Heart left ventricle (tissue), 16 donors: Measurements from ENCODE around the gene ETF1. TPM values are rescaled to one million over a fixed set of nuclear protein-coding genes. Genes with fewer than 3 reads are reported as not detected.
A peak's percentile ranks its signal among the peaks of the same experiment; 100 is the strongest.

Experiments used
- ATAC-seq, 4 donors: fragments of 200-7000 bp; cut with Tn5 transposase; one replicate each; pipeline ENCODE4 v1.9.1; 2020 to 2022; ENCODE audit warnings: moderate library complexity in 4 of 4, mild to moderate bottlenecking in 3 of 4, moderate number of reproducible peaks in 1 of 4
- DNase-seq, 5 donors: peaks; one replicate each; pipeline ENCODE4 v3.0.0-alpha.2; 2020
- H3K27ac ChIP-seq, 12 donors: fragments of 200-600 bp; sonication (generic) in 4 of 12; one replicate each; pipeline versions ENCODE4 v1.5.0 to v1.8.0; 2016 to 2022; ENCODE audit warnings: mild to moderate bottlenecking in 2 of 12
- H3K27me3 ChIP-seq, 9 donors: fragments of 200-600 bp; sonication (generic) in 2 of 9; one replicate each; pipeline versions ENCODE4 v1.5.1 to v1.8.0; 2016 to 2022; ENCODE audit warnings: mild to moderate bottlenecking in 3 of 9
- H3K36me3 ChIP-seq, 9 donors: fragments of 200-600 bp; sonication (generic) in 2 of 9; one replicate each; pipeline versions ENCODE4 v1.5.0 to v1.8.0; 2018 to 2022; ENCODE audit warnings: mild to moderate bottlenecking in 2 of 9
- H3K4me1 ChIP-seq, 12 donors: fragments of 200-600 bp; sonication (generic) in 4 of 12; one replicate each; pipeline versions ENCODE4 v1.5.0 to v1.8.0; 2016 to 2022; ENCODE audit warnings: mild to moderate bottlenecking in 3 of 12
- H3K4me3 ChIP-seq, 12 donors: fragments of 200-600 bp; sonication (generic) in 4 of 12; one replicate each; pipeline versions ENCODE4 v1.5.0 to v1.8.0; 2017 to 2022; ENCODE audit warnings: mild to moderate bottlenecking in 9 of 12, moderate library complexity in 4 of 12
- H3K9me3 ChIP-seq, 12 donors: fragments of 200-600 bp; sonication (generic) in 4 of 12; one replicate each; pipeline versions ENCODE4 v1.5.0 to v1.8.0; 2016 to 2022; ENCODE audit warnings: mild to moderate bottlenecking in 1 of 12
- POLR2A ChIP-seq, 2 donors: fragments of 450-650 bp; IDR thresholded peaks; one replicate each; pipeline ENCODE4 v1.6.1; 2017; ENCODE audit warnings: antibody characterized with exemption in 2 of 2, mild to moderate bottlenecking in 2 of 2, moderate library complexity in 2 of 2
- WGBS, 4 donors: extraction: QIAGEN DNeasy Blood & Tissue Kit in 2 of 4; methylation state at CpG; one replicate each; pipeline versions ENCODE4 v1.1.5 to v1.1.7; 2013 to 2018; 5-methylcytosine and 5-hydroxymethylcytosine counted together
- intact Hi-C, 10 donors: fragments of 100-400 bp; cut with DNase I; formaldehyde crosslinking; loops; one replicate each; pipeline versions ENCODE4 v1.11.1 to v1.14.2; 2022
- polyA plus RNA-seq, 2 donors: library from polyadenylated mRNA; stranded (reverse); fragments of 200-250 nt; gene quantifications; one replicate each; pipeline ENCODE4 v1.2.3, GENCODE V29; 2013
- total RNA-seq, 9 donors: library from RNA; depleted of rRNA in 2 of 9; stranded (reverse); fragments of >200 nt in 2 of 9; fragmentation: NEBNext Ultra II Directional in 3 of 9; extraction: Animal tissue kit (Norgen Biotek cat#: 25700) in 3 of 9; gene quantifications; one replicate each; pipeline versions ENCODE4 v1.1.0 to v1.2.4, GENCODE V29; 2016 to 2023
- TF ChIP-seq, protein P1 (sequence below), 12 donors: fragments of 200-600 bp; sonication (generic) in 4 of 12; IDR thresholded peaks; one replicate each; pipeline versions ENCODE4 v1.5.0 to v1.8.0; 2018 to 2022; ENCODE audit warnings: antibody characterized with exemption in 12 of 12, mild to moderate bottlenecking in 5 of 12
- donor health status: ischemic (EF 13 %, LVEDD 7.1; RV severe dilation, severe dysfunction).
- donor health status: healthy with polysubstance abuse.
- donor health status: DM: no; HTN: yes; CAD: no.
- donor health status: DM: no; HTN: no; CAD: no.
- donor health status: ischemic (EF 25% LVEDD 6.9; RV normal size, moderate dysfunction).
- donor health status: ischemic (EF 25% LVEDD 5.7; RV mildly dilated, moderate dysfunction).
- donor health status: healthy.
- donor health status: DM: yes; HTN: yes; CAD: no.
- donor health status: ischemic (EF 35%, LVEDD 5.7; RV mildly dilated, moderate dysfunction).
- donor health status: nonischemic (EF 11% LVEDD 7.7; RV severe dilation, severe dysfunction).
- donor health status: DM: yes; HTN: yes; CAD: no.
- donor health status: PGD.
- donor health status: ischemic (EF 29% LVEDD 5.4; RV normal size, mild dysfunction).
- donor health status: nonischemic (EF 23%, LVEDD 6.1; RV moderate dilation, normal function).

The ETF1 gene
- total and polyA plus RNA-seq, 11 donors: 19.0 to 116 (median 81.8) TPM

DNA sequence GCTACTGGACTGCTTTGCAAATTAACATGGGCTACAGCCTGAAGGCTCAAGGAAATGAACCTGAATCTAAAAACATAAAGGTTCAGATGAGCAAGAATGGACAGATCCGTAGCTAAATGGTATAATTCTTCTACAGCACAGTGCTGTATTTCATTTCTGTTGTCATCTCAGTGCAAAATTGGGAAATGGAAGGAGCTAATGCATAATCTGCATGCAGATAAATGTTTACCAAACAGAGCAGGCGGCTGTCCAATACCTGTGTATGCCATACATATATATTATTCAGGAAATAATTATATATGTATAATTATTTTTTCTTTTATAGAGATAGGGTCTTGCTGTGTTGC lies 36.5 kb upstream of the ETF1 start:
- DNase-seq (no peak), ATAC-seq (no peak)
- Histone ChIP-seq H3K27ac (peak overlapping the region in 2 of 12 donors; percentile 27 to 59), H3K4me3 (no peak overlapping the region), H3K27me3 (no peaks in the 10 kb centered on the region), H3K36me3 (no peaks in the 10 kb centered on the region), H3K4me1 (peaks cover 0 to 13% (median 2%) of the 10 kb centered on the region in 12 donors), H3K9me3 (no peaks in the 10 kb centered on the region)
- intact Hi-C loops: loop anchor here in 6 of 10 donors (2.0 to 10.0 kb wide), 4 partner anchors 173 to 685 kb away; partner anchors contain the start of gene CTNNA1 (in 2 of the 6)
- WGBS, 4 donors: 49 to 58% (median 53%) methylated on average over 2 of the region's 2 CpGs
- TF ChIP-seq POLR2A (IDR thresholded peaks at IDR 0.05): no peak

DNA sequence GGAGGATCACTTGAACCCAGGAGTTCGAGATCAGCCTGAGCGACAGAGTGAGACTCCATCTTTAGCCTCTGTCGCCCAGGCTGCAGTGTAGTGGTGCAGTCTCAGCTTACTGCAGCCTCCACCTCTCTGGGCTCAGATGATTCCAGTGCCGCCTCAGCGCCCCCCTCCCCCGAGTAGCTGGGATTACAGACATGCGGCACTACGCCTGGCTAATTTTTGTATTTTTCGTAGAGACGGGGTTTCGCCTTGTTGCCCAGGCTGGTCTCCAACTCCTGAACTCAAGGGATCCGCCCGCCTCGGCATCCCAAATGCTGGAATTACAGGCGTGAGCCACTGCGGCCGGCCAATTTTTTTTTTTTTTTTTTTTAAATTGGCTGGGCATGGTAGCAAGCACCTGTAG lies 34.4 kb upstream of the ETF1 start:
- H3K4me1 ChIP-seq: peaks cover 0 to 31% (median 11%) of the 10 kb centered on the region in 12 donors

GRCh38 chr5:138575194-138576015 lies 32.4 kb upstream of the ETF1 start, which contains the start of gene HSPA9:
Gene HSPA9, minus strand, starts transcription at chr5:138575401. Its CDS starts 83 bp downstream, at chr5:138575318.
- peaks cover 0 to 35% (median 11%) of the 10 kb centered on the region in 12 donors for H3K4me1 ChIP-seq
- peak within 1 kb of the TSS; percentile 98 to 100 (median 99) for H3K27ac ChIP-seq
- peak within 1 kb of the TSS; percentile 68 to 98 (median 89) for H3K4me3 ChIP-seq
- H3K36me3 ChIP-seq: peaks cover 0 to 37% (median 33%) of the 10 kb centered on the region in 9 donors
- 0 to 1% (median 1%) methylated on average over 45 to 73 of the region's 73 CpGs for WGBS, 4 donors
- peak; percentile 98 to 99 (median 98) for DNase-seq
- H3K9me3 ChIP-seq: no peaks in the 10 kb centered on the region
- peak; percentile 95 to 98 (median 96) for ATAC-seq
- intact Hi-C loops: loop anchor here in 6 of 10 donors (1.0 to 10.0 kb wide), 4 partner anchors 32 to 689 kb away; partner anchors contain the start of genes CTNNA1 (in 2 of the 6) and ETF1 (in 2 of the 6)
- no peaks in the 10 kb centered on the region for H3K27me3 ChIP-seq
- TF ChIP-seq, protein P1, sequence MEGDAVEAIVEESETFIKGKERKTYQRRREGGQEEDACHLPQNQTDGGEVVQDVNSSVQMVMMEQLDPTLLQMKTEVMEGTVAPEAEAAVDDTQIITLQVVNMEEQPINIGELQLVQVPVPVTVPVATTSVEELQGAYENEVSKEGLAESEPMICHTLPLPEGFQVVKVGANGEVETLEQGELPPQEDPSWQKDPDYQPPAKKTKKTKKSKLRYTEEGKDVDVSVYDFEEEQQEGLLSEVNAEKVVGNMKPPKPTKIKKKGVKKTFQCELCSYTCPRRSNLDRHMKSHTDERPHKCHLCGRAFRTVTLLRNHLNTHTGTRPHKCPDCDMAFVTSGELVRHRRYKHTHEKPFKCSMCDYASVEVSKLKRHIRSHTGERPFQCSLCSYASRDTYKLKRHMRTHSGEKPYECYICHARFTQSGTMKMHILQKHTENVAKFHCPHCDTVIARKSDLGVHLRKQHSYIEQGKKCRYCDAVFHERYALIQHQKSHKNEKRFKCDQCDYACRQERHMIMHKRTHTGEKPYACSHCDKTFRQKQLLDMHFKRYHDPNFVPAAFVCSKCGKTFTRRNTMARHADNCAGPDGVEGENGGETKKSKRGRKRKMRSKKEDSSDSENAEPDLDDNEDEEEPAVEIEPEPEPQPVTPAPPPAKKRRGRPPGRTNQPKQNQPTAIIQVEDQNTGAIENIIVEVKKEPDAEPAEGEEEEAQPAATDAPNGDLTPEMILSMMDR (IDR thresholded peaks at IDR 0.05): no peak
- TF ChIP-seq POLR2A (IDR thresholded peaks at IDR 0.05): peak; percentile 33 to 54

More for the DNA sequence above, 34.4 kb upstream of the ETF1 start:
- no peak overlapping the region for H3K27ac ChIP-seq
- WGBS, 4 donors: 95 to 97% (median 96%) methylated on average over 15 to 17 of the region's 17 CpGs
- intact Hi-C loops: loop anchor here in 6 of 10 donors (5.0 to 10.0 kb wide), 3 partner anchors 175 to 687 kb away; partner anchors contain the start of gene CTNNA1 (in 2 of the 6)
- TF ChIP-seq, protein P1 (IDR thresholded peaks at IDR 0.05): no peak
- no peak for TF ChIP-seq POLR2A (IDR thresholded peaks at IDR 0.05)
- peaks cover 0 to 16% (median 13%) of the 10 kb centered on the region in 9 donors for H3K36me3 ChIP-seq
- DNase-seq (no peak), ATAC-seq (no peak)
- H3K9me3 ChIP-seq: no peaks in the 10 kb centered on the region
- no peaks in the 10 kb centered on the region for H3K27me3 ChIP-seq
- no peak overlapping the region for H3K4me3 ChIP-seq

DNA sequence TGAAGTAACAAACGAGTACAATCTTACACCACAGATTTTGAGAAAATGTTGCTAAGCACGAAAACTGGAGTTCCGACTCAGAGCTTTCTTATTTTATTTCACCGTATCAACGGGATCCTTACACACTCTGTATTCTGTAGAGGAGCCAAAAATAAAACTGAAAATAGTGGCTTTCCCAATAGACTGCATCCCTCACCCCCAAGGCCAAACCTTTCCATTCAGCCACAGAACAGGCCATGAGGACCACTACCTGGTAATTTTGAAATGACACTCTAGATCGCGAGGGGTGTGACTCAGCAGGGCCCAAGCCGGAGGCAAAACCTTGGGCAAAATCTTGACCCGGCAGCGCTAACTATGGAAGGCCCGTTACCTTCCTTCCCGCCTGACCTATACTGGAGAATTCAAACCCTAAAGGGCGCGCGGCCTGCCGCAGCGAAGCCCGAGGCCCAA lies 31.7 kb upstream of the ETF1 start:
- intact Hi-C loops: loop anchor here in 6 of 10 donors (1.0 to 10.0 kb wide), 4 partner anchors 31 to 690 kb away; partner anchors contain the start of genes CTNNA1 (in 2 of the 6) and ETF1 (in 2 of the 6)
- DNase-seq: peak in 1 of 5 donors; percentile 29

More for the DNA sequence above, 31.7 kb upstream of the ETF1 start:
- no peaks in the 10 kb centered on the region for H3K9me3 ChIP-seq
- WGBS, 4 donors: 0% methylated on average over 16 to 18 of the region's 18 CpGs
- H3K27ac ChIP-seq: peak overlapping the region; percentile 98 to 100 (median 99)
- H3K27me3 ChIP-seq: no peaks in the 10 kb centered on the region
- H3K4me3 ChIP-seq: peak overlapping the region; percentile 68 to 98 (median 89)
- peaks cover 0 to 39% (median 11%) of the 10 kb centered on the region in 12 donors for H3K4me1 ChIP-seq
- TF ChIP-seq POLR2A (IDR thresholded peaks at IDR 0.05): no peak
- TF ChIP-seq, protein P1 (IDR thresholded peaks at IDR 0.05): no peak
- no peak for ATAC-seq
- H3K36me3 ChIP-seq: peaks cover 0 to 43% (median 40%) of the 10 kb centered on the region in 9 donors
